Cardiac muscle cell (in vitro differentiated cells and primary cell): Measurements from ENCODE around the gene ANKH. TPM values are rescaled to one million over a fixed set of nuclear protein-coding genes. Genes with fewer than 3 reads are reported as not detected.
A peak's percentile ranks its signal among the peaks of the same experiment; 100 is the strongest.

Source experiments
- DNase-seq, 2 donors: peaks; one replicate each; pipeline versions ENCODE4 v3.0.0 to v3.0.0-alpha.2; 2010 to 2017; ENCODE audit warnings: low read depth in 1 of 2, low spot score in 1 of 2
- H3K27ac ChIP-seq: fragments of 200-600 bp; sonication (generic); 2 replicates; pipeline ENCODE4 v1.5.1; 2016
- H3K27me3 ChIP-seq: fragments of 200-600 bp; sonication (generic); 2 replicates; pipeline ENCODE4 v1.6.0; 2016; ENCODE audit warnings: control low read depth
- H3K36me3 ChIP-seq: fragments of 200-600 bp; sonication (generic); 2 replicates; pipeline ENCODE4 v1.5.1; 2016; ENCODE audit warnings: control low read depth
- H3K4me1 ChIP-seq: fragments of 200-600 bp; sonication (generic); 2 replicates; pipeline ENCODE4 v1.8.1; 2017; ENCODE audit warnings: low read depth, mild to moderate bottlenecking, mixed run types
- H3K4me3 ChIP-seq: fragments of 200-600 bp; sonication (generic); 2 replicates; pipeline ENCODE4 v1.5.1; 2016; ENCODE audit warnings: mild to moderate bottlenecking
- H3K9me3 ChIP-seq: fragments of 200-600 bp; sonication (generic); 2 replicates; pipeline ENCODE4 v1.5.1; 2017; ENCODE audit warnings: low read depth, mild to moderate bottlenecking, control low read depth
- polyA plus RNA-seq: library from polyadenylated mRNA; unstranded; fragments of >200 nt; fragmentation: Nextera tagmentation; extraction: Ambion mirVana; gene quantifications from 2 replicates; pipeline ENCODE4 v1.2.1, GENCODE V29; 2016
- total RNA-seq: library from RNA; depleted of rRNA; stranded (reverse); fragments of >200 nt; gene quantifications from 2 replicates; pipeline ENCODE4 v1.2.3, GENCODE V29; 2016
- TF ChIP-seq, protein P1 (sequence below): IDR thresholded peaks from 2 replicates; pipeline ENCODE4 v1.5.1; 2012; ENCODE audit warnings: low read depth, mild to moderate bottlenecking, low read length

ANKH gene
- total and polyA plus RNA-seq, 2 experiments from 2014 or later = 26.6 to 48.1 TPM

- H3K4me1 ChIP-seq = peaks cover 7% of the 10 kb centered on the region
- no peak overlapping the region for H3K27ac ChIP-seq
- TF ChIP-seq, protein P1, sequence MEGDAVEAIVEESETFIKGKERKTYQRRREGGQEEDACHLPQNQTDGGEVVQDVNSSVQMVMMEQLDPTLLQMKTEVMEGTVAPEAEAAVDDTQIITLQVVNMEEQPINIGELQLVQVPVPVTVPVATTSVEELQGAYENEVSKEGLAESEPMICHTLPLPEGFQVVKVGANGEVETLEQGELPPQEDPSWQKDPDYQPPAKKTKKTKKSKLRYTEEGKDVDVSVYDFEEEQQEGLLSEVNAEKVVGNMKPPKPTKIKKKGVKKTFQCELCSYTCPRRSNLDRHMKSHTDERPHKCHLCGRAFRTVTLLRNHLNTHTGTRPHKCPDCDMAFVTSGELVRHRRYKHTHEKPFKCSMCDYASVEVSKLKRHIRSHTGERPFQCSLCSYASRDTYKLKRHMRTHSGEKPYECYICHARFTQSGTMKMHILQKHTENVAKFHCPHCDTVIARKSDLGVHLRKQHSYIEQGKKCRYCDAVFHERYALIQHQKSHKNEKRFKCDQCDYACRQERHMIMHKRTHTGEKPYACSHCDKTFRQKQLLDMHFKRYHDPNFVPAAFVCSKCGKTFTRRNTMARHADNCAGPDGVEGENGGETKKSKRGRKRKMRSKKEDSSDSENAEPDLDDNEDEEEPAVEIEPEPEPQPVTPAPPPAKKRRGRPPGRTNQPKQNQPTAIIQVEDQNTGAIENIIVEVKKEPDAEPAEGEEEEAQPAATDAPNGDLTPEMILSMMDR = no peak
- peaks cover 12% of the 10 kb centered on the region for H3K36me3 ChIP-seq
- H3K9me3 ChIP-seq = no peaks in the 10 kb centered on the region
- no peaks in the 10 kb centered on the region for H3K27me3 ChIP-seq
- no peak for DNase-seq
- H3K4me3 ChIP-seq = no peak overlapping the region
These were observed 175.5 kb downstream of the ANKH start for GRCh38 chr5:14696057-14696456.

GRCh38 chr5:14695152-14695551 is 176.4 kb downstream of the ANKH start:
- Histone ChIP-seq H3K4me1 (peaks cover 7% of the 10 kb centered on the region), H3K36me3 (peaks cover 18% of the 10 kb centered on the region), H3K27me3 (no peaks in the 10 kb centered on the region), H3K9me3 (no peaks in the 10 kb centered on the region), H3K27ac (no peak overlapping the region), H3K4me3 (no peak overlapping the region)
- TF ChIP-seq, protein P1 = no peak
- no peak for DNase-seq

DNA sequence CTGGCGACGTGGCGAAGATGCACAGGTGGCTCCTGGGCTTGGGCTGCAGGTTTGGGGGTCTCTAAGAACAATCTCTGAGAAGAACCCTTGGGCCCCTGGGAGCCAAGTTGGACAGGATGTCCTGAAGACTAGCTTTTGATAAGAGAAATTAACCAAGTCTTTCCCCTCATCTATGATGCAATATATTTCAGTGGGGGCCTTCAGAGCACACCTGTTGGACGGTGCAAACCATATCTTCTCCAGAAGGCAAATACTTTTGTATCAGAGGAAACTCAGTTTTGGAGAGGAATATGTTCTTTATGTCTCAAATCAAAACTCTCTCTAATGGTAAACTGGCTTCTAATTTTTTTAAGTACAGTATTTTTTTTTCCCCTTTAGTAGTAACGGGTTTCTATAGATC is 178.5 kb downstream of the ANKH start:
- H3K36me3 ChIP-seq = peaks cover 31% of the 10 kb centered on the region
- no peaks in the 10 kb centered on the region for H3K9me3 ChIP-seq
- peaks cover 7% of the 10 kb centered on the region for H3K4me1 ChIP-seq
- no peak overlapping the region for H3K27ac ChIP-seq
- no peak overlapping the region for H3K4me3 ChIP-seq
- H3K27me3 ChIP-seq = no peaks in the 10 kb centered on the region
- no peak for DNase-seq
- TF ChIP-seq, protein P1 = no peak

- no peak overlapping the region for H3K4me3 ChIP-seq
- H3K27ac ChIP-seq = no peak overlapping the region
- peaks cover 16% of the 10 kb centered on the region for H3K4me1 ChIP-seq
- H3K36me3 ChIP-seq = peaks cover 38% of the 10 kb centered on the region
- DNase-seq = peak in 1 of 2 donors; percentile 47
- TF ChIP-seq, protein P1 = no peak
- no peaks in the 10 kb centered on the region for H3K27me3 ChIP-seq
- no peaks in the 10 kb centered on the region for H3K9me3 ChIP-seq
These were observed 184.4 kb downstream of the ANKH start for GRCh38 chr5:14687023-14687665.

- no peaks in the 10 kb centered on the region for H3K9me3 ChIP-seq
- no peak overlapping the region for H3K27ac ChIP-seq
- no peaks in the 10 kb centered on the region for H3K27me3 ChIP-seq
- no peak for DNase-seq
- TF ChIP-seq, protein P1 = no peak
- H3K4me3 ChIP-seq = no peak overlapping the region
- H3K4me1 ChIP-seq = peaks cover 16% of the 10 kb centered on the region
- H3K36me3 ChIP-seq = peaks cover 44% of the 10 kb centered on the region
These were observed 185.1 kb downstream of the ANKH start for GRCh38 chr5:14686517-14686916.
